Astrocyte of the spinal cord (primary cell): ENCODE results near the gene AKAP12.

ENCODE experiments used
- DNase-seq: peaks from one replicate; pipeline ENCODE4 v3.0.0; 2011; ENCODE audit warnings: low read depth, low spot score
- H3K4me3 ChIP-seq: 2 replicates; pipeline ENCODE4 v1.5.1; 2011; ENCODE audit warnings: low read depth, mild to moderate bottlenecking, low read length, moderate library complexity
- in situ Hi-C: cut with HindIII; loops from 2 replicates; pipeline ENCODE4 v1.10.0; 2017; ENCODE audit warnings: low sequenced_read_pairs
- TF ChIP-seq, protein P1 (sequence below): IDR thresholded peaks from 2 replicates; pipeline ENCODE4 v1.5.1; 2012; ENCODE audit warnings: low read depth, mild to moderate bottlenecking, low read length, inconsistent platforms

The AKAP12 gene

DNA sequence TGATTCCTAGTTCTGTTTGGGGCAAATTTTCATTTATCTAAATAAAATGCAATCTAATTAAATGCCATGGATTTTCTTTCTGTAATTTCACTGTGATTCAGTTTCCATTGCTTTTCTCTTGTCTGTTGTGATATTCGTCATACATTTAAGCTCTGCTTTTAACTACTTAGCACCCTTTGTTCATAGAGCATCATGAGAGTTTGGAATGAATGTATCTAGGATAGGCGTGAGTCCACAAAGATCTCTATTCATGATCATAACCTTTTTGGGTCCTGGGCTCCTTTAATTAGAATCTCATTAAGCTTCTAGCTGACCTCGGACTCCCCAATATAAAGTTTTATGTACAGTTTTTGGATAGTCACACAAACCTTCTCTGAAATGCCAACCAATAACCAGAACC lies 118.7 kb downstream of the AKAP12 start:
- DNase-seq: no peak
- no peak overlapping the region for H3K4me3 ChIP-seq

DNA sequence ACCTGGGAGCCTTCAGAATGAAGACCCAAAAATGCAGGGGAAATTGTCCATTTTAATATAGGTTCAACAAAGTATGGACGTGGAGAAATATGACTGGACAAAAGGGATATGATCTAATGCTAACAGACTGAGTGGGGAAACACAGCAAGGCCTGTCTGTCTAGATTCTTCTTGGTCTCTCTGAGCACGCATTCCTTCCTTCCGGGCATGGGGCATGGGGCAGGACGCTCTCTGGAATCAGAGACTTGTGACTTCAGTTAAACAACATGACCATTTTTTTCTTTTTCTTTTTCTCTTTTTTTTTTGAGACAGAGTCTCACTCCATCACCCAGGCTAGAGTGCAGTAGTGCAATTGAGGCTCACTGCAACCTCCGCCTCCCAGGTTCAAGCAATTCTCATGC lies 119.7 kb downstream of the AKAP12 start:
- in situ Hi-C loops: no loop called here
- TF ChIP-seq, protein P1, sequence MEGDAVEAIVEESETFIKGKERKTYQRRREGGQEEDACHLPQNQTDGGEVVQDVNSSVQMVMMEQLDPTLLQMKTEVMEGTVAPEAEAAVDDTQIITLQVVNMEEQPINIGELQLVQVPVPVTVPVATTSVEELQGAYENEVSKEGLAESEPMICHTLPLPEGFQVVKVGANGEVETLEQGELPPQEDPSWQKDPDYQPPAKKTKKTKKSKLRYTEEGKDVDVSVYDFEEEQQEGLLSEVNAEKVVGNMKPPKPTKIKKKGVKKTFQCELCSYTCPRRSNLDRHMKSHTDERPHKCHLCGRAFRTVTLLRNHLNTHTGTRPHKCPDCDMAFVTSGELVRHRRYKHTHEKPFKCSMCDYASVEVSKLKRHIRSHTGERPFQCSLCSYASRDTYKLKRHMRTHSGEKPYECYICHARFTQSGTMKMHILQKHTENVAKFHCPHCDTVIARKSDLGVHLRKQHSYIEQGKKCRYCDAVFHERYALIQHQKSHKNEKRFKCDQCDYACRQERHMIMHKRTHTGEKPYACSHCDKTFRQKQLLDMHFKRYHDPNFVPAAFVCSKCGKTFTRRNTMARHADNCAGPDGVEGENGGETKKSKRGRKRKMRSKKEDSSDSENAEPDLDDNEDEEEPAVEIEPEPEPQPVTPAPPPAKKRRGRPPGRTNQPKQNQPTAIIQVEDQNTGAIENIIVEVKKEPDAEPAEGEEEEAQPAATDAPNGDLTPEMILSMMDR: no peak
- DNase-seq: no peak
- no peak overlapping the region for H3K4me3 ChIP-seq

More for the DNA sequence above, 118.7 kb downstream of the AKAP12 start:
- in situ Hi-C loops: no loop called here
- TF ChIP-seq, protein P1: no peak

DNA sequence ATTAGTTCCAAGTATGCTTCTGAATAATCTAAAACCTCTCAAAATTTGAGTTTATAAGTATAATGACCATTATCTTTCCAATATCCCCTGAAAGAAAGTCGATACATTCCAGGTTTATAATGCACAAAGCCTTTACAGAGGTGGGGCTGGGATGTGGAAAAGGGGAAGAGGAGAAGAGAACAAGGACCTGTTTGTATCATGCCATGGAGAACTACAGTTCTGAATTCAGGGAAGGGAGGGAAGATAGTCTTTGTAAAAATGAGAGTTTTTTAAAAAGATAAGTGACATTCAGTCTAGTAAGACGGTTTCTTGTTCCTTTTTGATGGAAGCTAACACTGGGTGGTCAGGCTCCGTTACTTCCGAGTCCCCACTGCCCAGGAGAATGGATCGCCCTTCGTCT lies 125.5 kb downstream of the AKAP12 start:
- H3K4me3 ChIP-seq: no peak overlapping the region
- in situ Hi-C loops: no loop called here
- DNase-seq: no peak
- TF ChIP-seq, protein P1: no peak

DNA sequence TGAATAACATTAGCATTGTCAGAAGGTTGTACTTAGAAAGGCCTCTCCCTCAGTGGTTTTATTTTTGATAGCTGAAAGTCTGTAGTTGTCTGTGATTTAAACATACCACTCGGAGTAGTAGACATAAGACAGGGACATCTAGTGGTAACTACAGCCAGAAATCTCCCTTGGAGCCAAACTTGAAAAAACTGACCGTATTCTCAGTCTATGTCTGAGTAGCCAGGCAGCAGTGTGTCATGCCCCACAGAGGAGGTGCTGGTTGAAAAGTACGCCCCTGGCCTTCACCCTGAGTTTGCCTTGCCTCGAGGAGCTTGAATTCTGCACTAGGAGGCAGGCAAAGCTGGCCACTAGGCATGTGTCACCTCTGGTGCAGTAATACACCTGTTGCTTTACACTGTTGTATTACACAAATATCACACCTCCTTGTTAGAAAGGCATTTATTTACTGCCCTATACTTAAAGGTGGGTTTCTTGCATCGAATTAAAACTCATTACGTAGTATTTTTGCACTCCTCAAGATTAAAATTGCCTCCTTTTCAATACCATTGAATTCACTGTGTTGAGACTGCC lies 130.8 kb downstream of the AKAP12 start:
- TF ChIP-seq, protein P1: peak; percentile 54
- H3K4me3 ChIP-seq: no peak overlapping the region
- in situ Hi-C loops: no loop called here
- peak; percentile 52 for DNase-seq

DNA sequence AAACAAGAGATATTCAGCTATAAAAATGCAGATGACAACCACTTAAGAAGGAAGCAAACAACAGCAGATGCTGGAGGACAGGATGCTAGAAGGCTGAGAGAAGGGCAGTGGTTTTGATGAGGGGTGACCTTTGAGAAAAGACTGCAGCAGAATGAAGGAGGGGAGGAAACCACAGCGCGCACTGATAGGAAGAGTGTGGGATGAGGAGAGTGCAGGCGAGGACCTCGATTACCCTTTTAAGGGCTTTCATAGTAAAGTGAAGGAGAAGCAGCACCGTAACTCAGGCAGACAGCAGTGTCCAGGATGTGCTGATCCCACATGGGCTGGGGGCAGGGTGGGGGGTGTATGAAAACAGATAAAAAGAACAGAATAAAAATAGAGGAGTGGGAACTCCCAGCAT lies 132.4 kb downstream of the AKAP12 start:
- TF ChIP-seq, protein P1: no peak
- DNase-seq: no peak
- in situ Hi-C loops: no loop called here
- H3K4me3 ChIP-seq: no peak overlapping the region

DNA sequence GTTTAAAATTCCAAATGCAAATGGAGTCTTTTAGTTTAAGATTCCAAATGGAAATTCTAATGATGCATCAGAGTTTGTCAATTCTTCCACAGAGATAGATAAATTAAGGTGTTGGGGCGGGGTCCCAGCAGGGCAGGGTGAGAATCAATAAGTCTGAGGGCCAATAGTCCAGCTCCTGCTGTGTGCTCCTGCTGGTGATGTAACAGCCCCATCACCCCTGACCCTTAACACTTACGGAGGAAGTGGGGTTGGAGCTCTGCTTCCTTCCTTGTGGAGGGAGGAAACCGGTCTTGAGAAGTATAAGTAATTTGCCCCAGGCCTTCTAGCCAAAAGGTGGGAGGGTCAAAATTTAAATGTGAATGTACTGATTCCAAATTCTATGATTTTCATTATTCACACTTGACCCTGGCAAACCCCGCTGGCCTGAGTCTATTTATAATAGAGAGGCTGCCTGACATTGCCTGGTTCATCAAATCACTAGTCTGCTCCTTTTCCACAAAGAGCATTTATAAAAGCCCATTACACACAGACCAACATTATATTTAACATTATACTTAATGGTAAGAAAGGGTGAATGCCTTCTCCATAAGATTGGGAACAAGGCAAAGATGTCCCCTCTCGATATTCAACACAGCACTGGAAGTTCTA lies 134.4 kb downstream of the AKAP12 start:
- in situ Hi-C loops: no loop called here
- no peak for DNase-seq
- no peak overlapping the region for H3K4me3 ChIP-seq
- TF ChIP-seq, protein P1: no peak

DNA sequence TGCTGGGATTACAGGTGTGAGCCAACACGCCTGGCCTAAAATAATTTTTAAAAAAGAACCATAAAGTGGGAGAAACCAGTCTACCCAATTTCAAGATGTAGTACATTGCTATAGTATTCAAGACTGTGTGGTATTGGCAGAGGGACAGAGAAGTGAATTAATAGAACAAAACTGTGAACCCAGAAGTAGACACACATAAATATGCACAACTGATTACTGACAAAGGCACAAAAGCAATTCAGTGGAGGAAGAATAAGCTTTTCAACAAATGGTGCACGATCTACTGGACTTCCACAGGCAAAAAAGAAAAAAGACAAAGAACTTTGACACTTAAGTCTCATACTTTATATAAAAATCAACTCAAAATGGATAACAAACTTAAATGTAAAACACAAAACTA lies 136.1 kb downstream of the AKAP12 start:
- no peak overlapping the region for H3K4me3 ChIP-seq
- no peak for DNase-seq
- TF ChIP-seq, protein P1: no peak
- in situ Hi-C loops: no loop called here
